CD4-positive, alpha-beta memory T cell (primary cell): ENCODE measurements around the gene ULK3. TPM values are rescaled to one million over a fixed set of nuclear protein-coding genes. Genes with fewer than 3 reads are reported as not detected.

ENCODE experiments used
- CTCF ChIA-PET: fragments of 350-600 bp; sonication (Branson Sonifier 250); formaldehyde crosslinking; loops from one replicate; lab custom pipeline; 2021; ENCODE audit warnings: inconsistent platforms; ENCODE audit not compliant: partially characterized antibody; lab: Charles Lee
- POLR2A ChIA-PET: fragments of 350-600 bp; sonication (Branson Sonifier 250); formaldehyde crosslinking; loops from one replicate; lab custom pipeline; 2021; ENCODE audit not compliant: partially characterized antibody; lab: Charles Lee
- DNase-seq, 5 donors: peaks; one replicate each; pipeline versions ENCODE4 v3.0.0 to v3.0.0-alpha.2; 2020 to 2022; ENCODE audit warnings: mixed read lengths in 1 of 5
- H3K27ac ChIP-seq: one replicate; pipeline ENCODE4 v1.7.0; 2013; ENCODE audit warnings: low read depth, low read length
- H3K27me3 ChIP-seq: 2 replicates; pipeline ENCODE4 v1.7.0; 2013; ENCODE audit warnings: mild to moderate bottlenecking, low read length, moderate library complexity; ENCODE audit not compliant: insufficient read depth
- H3K36me3 ChIP-seq: 2 replicates; pipeline ENCODE4 v1.7.0; 2013; ENCODE audit warnings: mild to moderate bottlenecking, low read length, moderate library complexity; ENCODE audit not compliant: insufficient read depth
- H3K4me1 ChIP-seq: 2 replicates; pipeline ENCODE4 v1.7.0; 2013; ENCODE audit warnings: mild to moderate bottlenecking, low read length, moderate library complexity; ENCODE audit not compliant: insufficient read depth
- H3K4me3 ChIP-seq, 2 donors: one replicate each; pipeline ENCODE4 v1.7.0; 2013; ENCODE audit warnings: low read length in 2 of 2, mild to moderate bottlenecking in 1 of 2
- H3K9me3 ChIP-seq, 2 donors: one replicate each; pipeline ENCODE4 v1.7.0; 2013; ENCODE audit warnings: low read length in 2 of 2, control low read depth in 1 of 2; ENCODE audit not compliant: control insufficient read depth in 1 of 2
- H3K27ac Mint-ChIP-seq, 7 donors: one replicate each; pipeline ENCODE4 v1.8.0; 2020 to 2021; ENCODE audit warnings: mixed read lengths in 7 of 7, mild to moderate bottlenecking in 6 of 7, inconsistent platforms in 3 of 7, moderate library complexity in 3 of 7
- H3K27me3 Mint-ChIP-seq, 2 donors: one replicate each; pipeline ENCODE4 v1.8.0; 2020 to 2021; ENCODE audit warnings: mixed read lengths in 2 of 2
- H3K36me3 Mint-ChIP-seq, 2 donors: one replicate each; pipeline ENCODE4 v1.8.0; 2020 to 2021; ENCODE audit warnings: mixed read lengths in 2 of 2, inconsistent platforms in 1 of 2, mild to moderate bottlenecking in 1 of 2
- H3K4me1 Mint-ChIP-seq, 4 donors: one replicate each; pipeline ENCODE4 v1.8.0; 2020 to 2021; ENCODE audit warnings: mixed read lengths in 4 of 4, mild to moderate bottlenecking in 1 of 4
- H3K4me3 Mint-ChIP-seq, 8 donors: one replicate each; pipeline ENCODE4 v1.8.0; 2020 to 2021; ENCODE audit warnings: mixed read lengths in 8 of 8, mild to moderate bottlenecking in 7 of 8, moderate library complexity in 6 of 8, inconsistent platforms in 3 of 8
- H3K9me3 Mint-ChIP-seq, 8 donors: one replicate each; pipeline ENCODE4 v1.8.0; 2020 to 2021; ENCODE audit warnings: mixed read lengths in 8 of 8, mild to moderate bottlenecking in 5 of 8, inconsistent platforms in 3 of 8, moderate library complexity in 1 of 8
- intact Hi-C: fragments of 100-400 bp; cut with micrococcal nuclease; formaldehyde crosslinking; loops from one replicate; pipeline ENCODE4 v1.15.1; 2023
- polyA plus RNA-seq, 2 donors: library from polyadenylated mRNA; unstranded; fragments of 300-500 nt; fragmentation: Illumina TruSeq; gene quantifications; one replicate each; pipeline ENCODE4 v1.2.3, GENCODE V29; 2021
- total RNA-seq, 2 experiments: library from RNA; stranded (reverse); gene quantifications; one replicate each; pipeline ENCODE4 v1.2.3, GENCODE V29; 2021

ULK3 gene
- total and polyA plus RNA-seq, 4 experiments from 2014 or later = 33.6 to 88.3 (median 61.7) TPM

DNA sequence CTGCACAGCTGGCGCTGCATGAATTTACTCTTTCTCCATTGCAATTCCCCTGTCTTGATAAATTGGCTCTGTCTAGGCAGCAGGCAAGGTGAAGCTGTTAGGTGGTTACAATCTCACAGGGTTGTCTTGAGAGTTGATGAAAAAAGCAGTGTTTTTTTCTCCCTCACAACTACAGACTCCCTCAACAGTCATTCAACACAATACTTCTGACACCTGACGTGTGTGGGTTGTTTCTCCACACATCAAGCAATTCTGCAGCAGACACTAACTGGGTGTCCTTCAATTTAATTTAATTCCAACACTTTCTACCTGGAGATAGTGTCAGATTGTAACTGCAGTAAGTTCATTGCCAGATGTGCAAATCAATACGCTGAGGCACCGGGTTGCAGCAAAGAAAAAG, 35.3 kb upstream of the ULK3 start:
- Mint-ChIP-seq H3K9me3 (no peaks in the 10 kb centered on the region), H3K4me1 (peaks cover 5 to 17% (median 8%) of the 10 kb centered on the region in 4 donors), H3K27me3 (no peaks in the 10 kb centered on the region), H3K4me3 (no peak overlapping the region), H3K27ac (peak overlapping the region in 2 of 7 donors; percentile 20 to 30), H3K36me3 (peaks cover 0 to 3% of the 10 kb centered on the region in 2 donors)
- Histone ChIP-seq H3K9me3 (no peaks in the 10 kb centered on the region), H3K27me3 (no peaks in the 10 kb centered on the region), H3K4me3 (no peak overlapping the region), H3K4me1 (peaks cover 9% of the 10 kb centered on the region), H3K36me3 (no peaks in the 10 kb centered on the region), H3K27ac (no peak overlapping the region)
- no peak for DNase-seq
- CTCF ChIA-PET = interaction anchor here (0.8 to 1.3 kb wide), 2 partner anchors 34 to 57 kb away, joined by 3 read pairs; no protein-coding TSS in a partner anchor
- intact Hi-C loops = no loop called here
- POLR2A ChIA-PET = no interaction called here

DNA sequence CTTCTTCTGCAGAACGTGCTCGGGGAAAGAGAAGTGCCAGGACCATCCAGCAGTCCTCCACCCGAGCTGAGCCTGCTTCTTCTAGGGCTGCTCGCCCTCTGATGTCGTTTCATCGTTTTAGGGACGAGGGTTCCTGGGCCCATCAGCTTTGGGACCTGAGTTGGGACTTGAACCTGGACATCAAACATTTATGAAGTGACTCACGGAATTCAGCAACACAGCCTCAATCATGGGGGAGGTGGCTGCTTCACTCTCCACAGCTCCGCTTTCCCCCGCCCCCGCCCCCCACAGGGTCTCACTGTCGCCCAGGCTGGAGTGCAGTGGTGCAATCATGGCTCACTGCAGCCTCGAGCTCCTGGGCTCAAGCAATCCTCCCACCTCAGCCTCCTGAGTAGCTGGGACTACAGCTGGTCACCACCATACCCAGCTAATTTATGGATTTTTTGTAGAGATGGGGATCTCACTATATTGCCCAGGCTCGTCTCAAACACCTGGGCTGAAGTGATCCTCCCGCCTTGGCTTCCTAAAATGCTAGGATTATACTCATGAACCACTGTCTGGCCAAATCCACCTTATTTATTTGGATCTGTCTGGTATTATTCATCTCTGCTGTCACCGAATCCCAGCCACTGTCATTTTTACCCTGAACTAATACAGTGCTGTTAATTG, 30.9 kb upstream of the ULK3 start:
- intact Hi-C loops = loop anchor here (1.0 kb wide), 5 partner anchors 15 to 64 kb away; partner anchors contain the start of genes COX5A and FAM219B
- Histone ChIP-seq H3K36me3 (no peaks in the 10 kb centered on the region), H3K4me1 (peaks cover 46% of the 10 kb centered on the region), H3K9me3 (no peaks in the 10 kb centered on the region), H3K4me3 (peak overlapping the region; percentile 52 to 76), H3K27ac (peak overlapping the region; percentile 93), H3K27me3 (no peaks in the 10 kb centered on the region)
- peak overlapping the region; percentile 94 to 100 (median 99) for H3K4me3 Mint-ChIP-seq
- CTCF ChIA-PET = interaction anchor here (1.3 to 5.5 kb wide), 3 partner anchors 10 to 31 kb away, joined by 4 to 62 read pairs (median 7); partner anchors contain the start of gene ULK3
- no peaks in the 10 kb centered on the region for H3K27me3 Mint-ChIP-seq
- peak in 1 of 5 donors; percentile 46 for DNase-seq
- H3K36me3 Mint-ChIP-seq = peaks cover 6 to 25% of the 10 kb centered on the region in 2 donors
- peaks cover 28 to 50% (median 37%) of the 10 kb centered on the region in 4 donors for H3K4me1 Mint-ChIP-seq
- peak overlapping the region; percentile 93 to 99 (median 97) for H3K27ac Mint-ChIP-seq
- peaks cover 0 to 2% (median 0%) of the 10 kb centered on the region in 8 donors for H3K9me3 Mint-ChIP-seq
- POLR2A ChIA-PET = interaction anchor here (1.1 to 5.5 kb wide), 11 partner anchors 9 to 64 kb away, joined by 3 to 50 read pairs (median 7); partner anchors contain the start of genes COX5A, FAM219B, MPI and ULK3

DNA sequence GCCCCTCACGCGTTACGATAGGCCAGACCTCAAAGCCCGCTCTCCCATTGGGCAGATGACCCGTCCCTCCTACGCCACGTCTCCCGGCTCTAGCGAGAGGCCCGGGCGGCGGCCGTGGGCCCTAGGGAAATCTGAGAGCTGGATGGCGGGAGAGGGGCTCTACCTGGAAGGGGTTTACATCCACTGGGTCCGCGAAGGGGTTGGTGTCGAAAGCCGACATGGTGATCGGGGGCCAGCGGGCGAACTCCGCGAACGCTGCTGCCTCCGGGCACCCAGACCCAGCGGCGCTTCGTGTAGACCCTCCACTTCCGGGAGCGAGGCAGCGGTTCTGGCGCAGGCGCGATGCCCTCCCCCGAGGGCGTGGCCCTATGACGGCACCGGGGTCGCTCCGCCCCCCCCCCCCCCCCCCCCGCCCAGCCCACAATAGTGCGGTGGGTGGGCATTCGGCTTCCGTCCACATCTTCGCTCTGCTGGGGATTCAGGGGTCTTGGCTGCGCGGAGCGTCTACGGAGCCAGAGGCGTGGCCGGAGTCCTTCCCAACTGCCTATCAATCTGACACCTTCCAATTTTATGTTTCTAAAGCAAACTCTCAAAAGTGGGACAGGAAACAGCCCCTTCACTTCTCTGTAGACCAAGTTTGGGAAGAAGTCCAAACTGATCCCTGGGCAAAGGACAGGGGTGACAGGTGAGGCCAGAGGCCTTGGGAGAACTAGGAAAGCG, 30.2 kb upstream of the ULK3 start, which contains the start of gene SCAMP2:
Gene SCAMP2 (minus strand): TSS at position 330 of the 720 bp plus-strand sequence. CDS start 110 bp downstream, at position 220.
- H3K36me3 Mint-ChIP-seq = peaks cover 8 to 27% of the 10 kb centered on the region in 2 donors
- intact Hi-C loops = loop anchor here (1.0 kb wide), 5 partner anchors 16 to 65 kb away; partner anchors contain the start of genes COX5A and FAM219B

DNA sequence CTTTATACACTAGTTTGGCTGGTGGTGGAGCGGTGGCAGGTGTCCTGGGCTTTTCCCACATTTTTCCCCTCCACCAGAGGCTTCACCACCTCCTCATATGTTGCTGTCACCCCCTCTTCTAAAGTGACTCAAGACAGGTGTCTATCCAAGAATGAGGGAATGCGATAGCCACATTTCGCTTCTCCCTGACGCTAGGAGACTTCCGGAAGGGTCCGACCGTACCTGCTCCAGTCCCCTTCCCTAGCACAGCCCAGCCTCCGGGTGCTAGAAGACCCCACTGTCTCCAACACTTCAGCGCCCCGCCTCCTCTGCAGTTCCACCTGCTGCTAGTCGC, 29.7 kb upstream of the ULK3 start:
- no peak for DNase-seq
- Mint-ChIP-seq H3K4me3 (peak overlapping the region; percentile 94 to 100 (median 99)), H3K27ac (peak overlapping the region; percentile 96 to 99 (median 98)), H3K36me3 (peaks cover 13 to 32% of the 10 kb centered on the region in 2 donors), H3K27me3 (no peaks in the 10 kb centered on the region), H3K9me3 (peaks cover 0 to 2% (median 0%) of the 10 kb centered on the region in 8 donors), H3K4me1 (peaks cover 38 to 62% (median 49%) of the 10 kb centered on the region in 4 donors)
- Histone ChIP-seq H3K36me3 (no peaks in the 10 kb centered on the region), H3K4me3 (peak overlapping the region; percentile 52 to 99), H3K27ac (peak overlapping the region; percentile 93), H3K27me3 (no peaks in the 10 kb centered on the region), H3K4me1 (peaks cover 58% of the 10 kb centered on the region), H3K9me3 (no peaks in the 10 kb centered on the region)
- intact Hi-C loops = loop anchor here (1.0 kb wide), 5 partner anchors 17 to 66 kb away; partner anchors contain the start of genes COX5A and FAM219B
- CTCF ChIA-PET = interaction anchor here (5.5 kb wide), 1 partner anchor 29 kb away, joined by 62 read pairs; no protein-coding TSS in a partner anchor
- POLR2A ChIA-PET = interaction anchor here (0.9 to 5.5 kb wide), 11 partner anchors 9 to 257 kb away, joined by 3 to 50 read pairs (median 6); partner anchors contain the start of genes CLK3, COX5A, FAM219B and ULK3

More for the DNA sequence above, 30.2 kb upstream of the ULK3 start, which contains the start of gene SCAMP2:
- ChIA-PET POLR2A (interaction anchor here (0.9 to 5.5 kb wide), 13 partner anchors 8 to 258 kb away, joined by 3 to 50 read pairs (median 6); partner anchors contain the start of genes CLK3, COX5A, FAM219B and MPI), CTCF (interaction anchor here (1.3 to 5.5 kb wide), 3 partner anchors 11 to 30 kb away, joined by 4 to 62 read pairs (median 7); partner anchors contain the start of gene ULK3)
- Histone ChIP-seq H3K27ac (peak within 1 kb of the TSS; percentile 93), H3K9me3 (no peaks in the 10 kb centered on the region), H3K4me1 (peaks cover 53% of the 10 kb centered on the region), H3K36me3 (no peaks in the 10 kb centered on the region), H3K27me3 (no peaks in the 10 kb centered on the region), H3K4me3 (peak within 1 kb of the TSS; percentile 52 to 99)
- H3K27me3 Mint-ChIP-seq = no peaks in the 10 kb centered on the region
- H3K9me3 Mint-ChIP-seq = peaks cover 0 to 2% (median 0%) of the 10 kb centered on the region in 8 donors
- peak within 1 kb of the TSS; percentile 96 to 99 (median 98) for H3K27ac Mint-ChIP-seq
- H3K4me1 Mint-ChIP-seq = peaks cover 33 to 57% (median 44%) of the 10 kb centered on the region in 4 donors
- peak; percentile 92 to 95 (median 94) for DNase-seq
- H3K4me3 Mint-ChIP-seq = peak within 1 kb of the TSS; percentile 94 to 100 (median 99)

- Histone ChIP-seq H3K4me3 (peak overlapping the region in 1 of 2 donors; percentile 31), H3K36me3 (no peaks in the 10 kb centered on the region), H3K4me1 (peaks cover 79% of the 10 kb centered on the region), H3K27ac (peak overlapping the region; percentile 51), H3K27me3 (no peaks in the 10 kb centered on the region), H3K9me3 (no peaks in the 10 kb centered on the region)
- intact Hi-C loops = loop anchor here (2.0 kb wide), 1 partner anchor 14 kb away; no protein-coding TSS in a partner anchor
- peak overlapping the region; percentile 77 to 100 (median 90) for H3K4me3 Mint-ChIP-seq
- no peaks in the 10 kb centered on the region for H3K27me3 Mint-ChIP-seq
- ChIA-PET CTCF (interaction anchor here (0.9 to 4.7 kb wide), 15 partner anchors 12 to 83 kb away, joined by 3 to 79 read pairs (median 6); partner anchors contain the start of gene ULK3), POLR2A (interaction anchor here (0.8 to 5.5 kb wide), 12 partner anchors 12 to 83 kb away, joined by 3 to 50 read pairs (median 11); partner anchors contain the start of genes COX5A, FAM219B, MPI and ULK3)
- no peak for DNase-seq
- peaks cover 0 to 2% (median 0%) of the 10 kb centered on the region in 8 donors for H3K9me3 Mint-ChIP-seq
- H3K4me1 Mint-ChIP-seq = peaks cover 54 to 83% (median 67%) of the 10 kb centered on the region in 4 donors
- H3K27ac Mint-ChIP-seq = peak overlapping the region; percentile 54 to 98 (median 94)
- peaks cover 21 to 34% of the 10 kb centered on the region in 2 donors for H3K36me3 Mint-ChIP-seq
Measured at GRCh38 chr15:74870436-74871215, 27.7 kb upstream of the ULK3 start.
